ENCODE measurements around the gene RTP4.

DNA sequence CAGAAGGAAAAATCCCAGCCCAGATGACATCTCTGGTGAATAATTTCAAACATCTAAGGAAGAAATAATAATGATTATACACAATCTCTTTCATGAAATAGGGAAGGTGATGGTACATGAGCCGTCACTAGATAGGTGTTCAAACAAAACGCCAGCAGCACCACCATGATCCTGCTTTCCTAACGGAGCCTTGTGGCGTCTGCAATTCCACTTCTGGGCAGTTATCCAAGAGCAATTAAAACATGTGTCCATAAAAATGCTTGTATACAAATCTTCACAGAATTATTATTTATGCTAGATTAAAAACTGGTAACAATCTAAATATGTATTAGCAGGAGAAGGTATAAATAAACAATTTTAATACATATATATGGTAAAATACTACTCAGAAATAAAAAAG, 33.7 kb downstream of the RTP4 start:
- TF ChIP-seq CTCF (IDR thresholded peaks at IDR 0.05; ENCODE audit: poor library complexity): no peak
- no peak for TF ChIP-seq EZH2 (IDR thresholded peaks at IDR 0.05; ENCODE audit: borderline replicate concordance)
